Activated T-helper 17 cell treated with anti-CD3 and anti-CD28 coated beads, Interleukin-2, amount 50 U/mL, for 72 hours (primary cell): ENCODE data around the gene AASDH. TPM values are rescaled to one million over a fixed set of nuclear protein-coding genes. Genes with fewer than 3 reads are reported as not detected.

Source experiments
- ATAC-seq: fragments of 150-1000 bp; cut with Tn5 transposase; replicated peaks from 2 replicates; pipeline ENCODE4 v1.10.0; 2021; ENCODE audit warnings: mild to moderate bottlenecking, moderate library complexity
- H3K27ac Mint-ChIP-seq: one replicate; pipeline ENCODE4 v1.8.0; 2022; ENCODE audit warnings: mixed read lengths
- H3K27me3 Mint-ChIP-seq: one replicate; pipeline ENCODE4 v1.8.0; 2022; ENCODE audit warnings: mixed read lengths
- H3K36me3 Mint-ChIP-seq: one replicate; pipeline ENCODE4 v1.8.0; 2022; ENCODE audit warnings: low read depth, mild to moderate bottlenecking, mixed read lengths
- H3K4me1 Mint-ChIP-seq: one replicate; pipeline ENCODE4 v1.8.0; 2022; ENCODE audit warnings: mixed read lengths
- H3K4me3 Mint-ChIP-seq: one replicate; pipeline ENCODE4 v1.8.0; 2022; ENCODE audit warnings: mild to moderate bottlenecking, mixed read lengths
- H3K9me3 Mint-ChIP-seq: one replicate; pipeline ENCODE4 v1.8.0; 2022; ENCODE audit warnings: mixed read lengths
- total RNA-seq, 2 donors: library from RNA; stranded (reverse); gene quantifications; one replicate each; pipeline ENCODE4 v1.2.3, GENCODE V29; 2022

Gene AASDH
- total RNA-seq, 2 donors from 2014 or later = 10.3 to 16.3 TPM

GRCh38 chr4:56316011-56316650 lies 71.2 kb downstream of the AASDH start:
- H3K4me1 Mint-ChIP-seq = no peaks in the 10 kb centered on the region

GRCh38 chr4:56315543-56315942 lies 71.7 kb downstream of the AASDH start:
- peaks cover 3% of the 10 kb centered on the region for H3K27me3 Mint-ChIP-seq
- H3K36me3 Mint-ChIP-seq = no peaks in the 10 kb centered on the region
- no peaks in the 10 kb centered on the region for H3K9me3 Mint-ChIP-seq
- H3K4me3 Mint-ChIP-seq = no peak overlapping the region
- H3K4me1 Mint-ChIP-seq = no peaks in the 10 kb centered on the region
- no peak overlapping the region for H3K27ac Mint-ChIP-seq
- ATAC-seq = no peak

More at GRCh38 chr4:56316011-56316650, 71.2 kb downstream of the AASDH start:
- H3K27me3 Mint-ChIP-seq = peaks cover 3% of the 10 kb centered on the region
- no peaks in the 10 kb centered on the region for H3K36me3 Mint-ChIP-seq
- H3K27ac Mint-ChIP-seq = no peak overlapping the region
- no peak overlapping the region for H3K4me3 Mint-ChIP-seq
- H3K9me3 Mint-ChIP-seq = no peaks in the 10 kb centered on the region
- no peak for ATAC-seq

GRCh38 chr4:56315041-56315440 lies 72.2 kb downstream of the AASDH start:
- no peaks in the 10 kb centered on the region for H3K4me1 Mint-ChIP-seq
- ATAC-seq = no peak
- H3K36me3 Mint-ChIP-seq = no peaks in the 10 kb centered on the region
- no peak overlapping the region for H3K27ac Mint-ChIP-seq
- no peak overlapping the region for H3K4me3 Mint-ChIP-seq
- H3K27me3 Mint-ChIP-seq = peaks cover 3% of the 10 kb centered on the region
- H3K9me3 Mint-ChIP-seq = no peaks in the 10 kb centered on the region

GRCh38 chr4:56314207-56314915 lies 72.9 kb downstream of the AASDH start:
- Mint-ChIP-seq H3K36me3 (no peaks in the 10 kb centered on the region), H3K27ac (no peak overlapping the region), H3K27me3 (peaks cover 3% of the 10 kb centered on the region), H3K4me1 (no peaks in the 10 kb centered on the region), H3K4me3 (no peak overlapping the region), H3K9me3 (no peaks in the 10 kb centered on the region)
- ATAC-seq = no peak

GRCh38 chr4:56313132-56313531 lies 74.2 kb downstream of the AASDH start:
- Mint-ChIP-seq H3K9me3 (no peaks in the 10 kb centered on the region), H3K36me3 (no peaks in the 10 kb centered on the region), H3K4me1 (no peaks in the 10 kb centered on the region), H3K4me3 (no peak overlapping the region), H3K27ac (no peak overlapping the region), H3K27me3 (peaks cover 3% of the 10 kb centered on the region)
- no peak for ATAC-seq

GRCh38 chr4:56311299-56311975 lies 75.9 kb downstream of the AASDH start:
- Mint-ChIP-seq H3K4me3 (no peak overlapping the region), H3K9me3 (no peaks in the 10 kb centered on the region)

GRCh38 chr4:56310401-56311125 lies 76.7 kb downstream of the AASDH start:
- Mint-ChIP-seq H3K4me1 (no peaks in the 10 kb centered on the region), H3K9me3 (no peaks in the 10 kb centered on the region), H3K27me3 (peaks cover 3% of the 10 kb centered on the region), H3K4me3 (no peak overlapping the region), H3K27ac (no peak overlapping the region), H3K36me3 (no peaks in the 10 kb centered on the region)
- ATAC-seq = no peak

More at GRCh38 chr4:56311299-56311975, 75.9 kb downstream of the AASDH start:
- H3K4me1 Mint-ChIP-seq = no peaks in the 10 kb centered on the region
- H3K27me3 Mint-ChIP-seq = peaks cover 3% of the 10 kb centered on the region
- H3K36me3 Mint-ChIP-seq = no peaks in the 10 kb centered on the region
- no peak for ATAC-seq
- no peak overlapping the region for H3K27ac Mint-ChIP-seq

- Mint-ChIP-seq H3K27me3 (peaks cover 5% of the 10 kb centered on the region), H3K4me3 (no peak overlapping the region), H3K4me1 (no peaks in the 10 kb centered on the region), H3K27ac (no peak overlapping the region), H3K9me3 (no peaks in the 10 kb centered on the region), H3K36me3 (no peaks in the 10 kb centered on the region)
- no peak for ATAC-seq
These were observed 78.9 kb downstream of the AASDH start for GRCh38 chr4:56308384-56308783.

GRCh38 chr4:56307423-56307822 lies 79.9 kb downstream of the AASDH start:
- no peak for ATAC-seq
- H3K4me1 Mint-ChIP-seq = no peaks in the 10 kb centered on the region
- H3K9me3 Mint-ChIP-seq = no peaks in the 10 kb centered on the region
- H3K4me3 Mint-ChIP-seq = no peak overlapping the region
- no peak overlapping the region for H3K27ac Mint-ChIP-seq
- H3K36me3 Mint-ChIP-seq = no peaks in the 10 kb centered on the region
- peaks cover 5% of the 10 kb centered on the region for H3K27me3 Mint-ChIP-seq

- Mint-ChIP-seq H3K36me3 (no peaks in the 10 kb centered on the region), H3K9me3 (no peaks in the 10 kb centered on the region), H3K4me3 (no peak overlapping the region), H3K27ac (no peak overlapping the region), H3K27me3 (peaks cover 5% of the 10 kb centered on the region), H3K4me1 (peaks cover 7% of the 10 kb centered on the region)
- ATAC-seq = no peak
These were observed 81.9 kb downstream of the AASDH start for GRCh38 chr4:56305390-56305789.

- H3K27me3 Mint-ChIP-seq = peaks cover 5% of the 10 kb centered on the region
- no peaks in the 10 kb centered on the region for H3K36me3 Mint-ChIP-seq
- H3K9me3 Mint-ChIP-seq = no peaks in the 10 kb centered on the region
- no peak overlapping the region for H3K4me3 Mint-ChIP-seq
- no peak for ATAC-seq
- H3K27ac Mint-ChIP-seq = no peak overlapping the region
- H3K4me1 Mint-ChIP-seq = peaks cover 7% of the 10 kb centered on the region
These were observed 83.4 kb downstream of the AASDH start for GRCh38 chr4:56303921-56304320.

- Mint-ChIP-seq H3K27ac (no peak overlapping the region), H3K36me3 (no peaks in the 10 kb centered on the region), H3K4me3 (no peak overlapping the region), H3K4me1 (peaks cover 7% of the 10 kb centered on the region), H3K9me3 (no peaks in the 10 kb centered on the region), H3K27me3 (peaks cover 5% of the 10 kb centered on the region)
- ATAC-seq = no peak
These were observed 84.5 kb downstream of the AASDH start for GRCh38 chr4:56302760-56303159.

GRCh38 chr4:56301997-56302496 lies 85.2 kb downstream of the AASDH start:
- Mint-ChIP-seq H3K4me3 (no peak overlapping the region), H3K9me3 (no peaks in the 10 kb centered on the region), H3K36me3 (no peaks in the 10 kb centered on the region), H3K27ac (no peak overlapping the region), H3K27me3 (peaks cover 5% of the 10 kb centered on the region), H3K4me1 (peaks cover 7% of the 10 kb centered on the region)
- no peak for ATAC-seq
